Keratinocyte (primary cell): ENCODE data around the gene NTSR2. TPM values are rescaled to one million over a fixed set of nuclear protein-coding genes. Genes with fewer than 3 reads are reported as not detected.

Source experiments
- DNase-seq: peaks from one replicate; pipeline ENCODE4 v3.0.0-alpha.2; 2011; ENCODE audit warnings: low read depth, missing footprints, low spot score
- FAIRE-seq: peaks from 2 replicates; lab custom pipeline; 2011; peaks lifted over from hg19 to GRCh38; lab: Jason Lieb, UNC
- H2AFZ ChIP-seq: 2 replicates; pipeline ENCODE4 v1.6.0; 2012; ENCODE audit warnings: low read length, control low read depth, inconsistent platforms; ENCODE audit not compliant: control insufficient read depth
- H3K27ac ChIP-seq: 2 replicates; pipeline ENCODE4 v1.5.1; 2011; ENCODE audit warnings: low read length; ENCODE audit not compliant: control insufficient read depth, insufficient read depth
- H3K27me3 ChIP-seq: 3 replicates; pipeline ENCODE4 v1.6.0; 2011; ENCODE audit warnings: low read length; ENCODE audit not compliant: control insufficient read depth, insufficient read depth; ENCODE audit errors: extremely low read depth
- H3K36me3 ChIP-seq, 2 experiments: 2 replicates in 1 of 2; 3 replicates in 1 of 2; pipeline ENCODE4 v1.5.1; 2011; ENCODE audit warnings: low read length in 2 of 2, mild to moderate bottlenecking in 1 of 2; ENCODE audit not compliant: control insufficient read depth in 2 of 2, insufficient read depth in 2 of 2; ENCODE audit errors: extremely low read depth in 1 of 2
- H3K4me1 ChIP-seq: 3 replicates; pipeline ENCODE4 v1.5.1; 2011; ENCODE audit warnings: low read length; ENCODE audit not compliant: control insufficient read depth, insufficient read depth; ENCODE audit errors: extremely low read depth
- H3K4me2 ChIP-seq: 3 replicates; pipeline ENCODE4 v1.6.0; 2011; ENCODE audit warnings: low read depth, low read length; ENCODE audit not compliant: control insufficient read depth, insufficient read depth; ENCODE audit errors: extremely low read depth
- H3K4me3 ChIP-seq, 3 experiments: fragments of 200-600 bp in 1 of 3; sonication (generic) in 1 of 3; 2 replicates in 2 of 3; 3 replicates in 1 of 3; pipeline ENCODE4 v1.5.1; 2011 to 2016; ENCODE audit warnings: low read length in 3 of 3, mild to moderate bottlenecking in 3 of 3, control low read depth in 2 of 3, inconsistent platforms in 1 of 3, low read depth in 1 of 3, mixed read lengths in 1 of 3, mixed run types in 1 of 3, moderate library complexity in 1 of 3; ENCODE audit not compliant: control insufficient read depth in 2 of 3, insufficient read depth in 2 of 3; ENCODE audit errors: extremely low read depth in 1 of 3
- H3K79me2 ChIP-seq: 2 replicates; pipeline ENCODE4 v1.6.0; 2012; ENCODE audit warnings: low read length; ENCODE audit not compliant: control insufficient read depth, insufficient read depth
- H3K9ac ChIP-seq: 3 replicates; pipeline ENCODE4 v1.6.0; 2011; ENCODE audit warnings: low read length; ENCODE audit not compliant: control insufficient read depth, insufficient read depth; ENCODE audit errors: extremely low read depth
- H3K9me1 ChIP-seq: 3 replicates; pipeline ENCODE4 v1.6.0; 2011; ENCODE audit warnings: low read length; ENCODE audit not compliant: control insufficient read depth, insufficient read depth; ENCODE audit errors: extremely low read depth
- H3K9me3 ChIP-seq: 2 replicates; pipeline ENCODE4 v1.5.1; 2012; ENCODE audit warnings: low read depth, low read length; ENCODE audit not compliant: control insufficient read depth
- H4K20me1 ChIP-seq: 3 replicates; pipeline ENCODE4 v1.6.0; 2011; ENCODE audit warnings: low read length; ENCODE audit not compliant: control insufficient read depth, insufficient read depth; ENCODE audit errors: extremely low read depth
- EZH2 ChIP-seq: IDR thresholded peaks from one replicate; pipeline ENCODE4 v1.6.1; 2012; ENCODE audit warnings: inconsistent platforms, mild to moderate bottlenecking, low read length, moderate library complexity
- dilution Hi-C: fragments of 300-500 bp; cut with MboI; formaldehyde crosslinking; loops from one replicate; pipeline ENCODE4 v1.7.0; 2020; ENCODE audit warnings: low sequenced_read_pairs; ENCODE audit not compliant: extremely low pct_ligation_motif_present
- polyA plus RNA-seq, 5 experiments: library from polyadenylated mRNA; depleted of rRNA in 3 of 5; stranded (reverse) in 3 of 5; stranded (forward) in 1 of 5; unstranded in 1 of 5; fragments of >200 nt; gene quantifications; 1 replicate in 1 of 5; 2 replicates in 3 of 5; 3 replicates in 1 of 5; pipeline versions ENCODE4 v1.2.1 to v1.2.3, GENCODE V29; 2011 to 2012; ENCODE audit warnings: missing spikeins in 2 of 5, low read depth in 1 of 5, low replicate concordance in 1 of 5
- TF ChIP-seq, protein P1 (sequence below), 3 experiments: IDR thresholded peaks in 1 of 3; conservative IDR thresholded peaks in 1 of 3; optimal IDR thresholded peaks in 1 of 3; 2 replicates in 2 of 3; 3 replicates in 1 of 3; pipeline versions ENCODE3 to v1.5.1; 2011; ENCODE audit warnings: low read length in 3 of 3, mild to moderate bottlenecking in 3 of 3, moderate library complexity in 2 of 3, control low read depth in 1 of 3, inconsistent platforms in 1 of 3; ENCODE audit not compliant: insufficient read depth in 2 of 3; ENCODE audit errors: extremely low read depth in 1 of 3

The NTSR2 gene
- polyA plus RNA-seq, 1 donor (not counting 4 experiments of a cell fraction or from before 2014, with no cell fraction given): not detected

DNA sequence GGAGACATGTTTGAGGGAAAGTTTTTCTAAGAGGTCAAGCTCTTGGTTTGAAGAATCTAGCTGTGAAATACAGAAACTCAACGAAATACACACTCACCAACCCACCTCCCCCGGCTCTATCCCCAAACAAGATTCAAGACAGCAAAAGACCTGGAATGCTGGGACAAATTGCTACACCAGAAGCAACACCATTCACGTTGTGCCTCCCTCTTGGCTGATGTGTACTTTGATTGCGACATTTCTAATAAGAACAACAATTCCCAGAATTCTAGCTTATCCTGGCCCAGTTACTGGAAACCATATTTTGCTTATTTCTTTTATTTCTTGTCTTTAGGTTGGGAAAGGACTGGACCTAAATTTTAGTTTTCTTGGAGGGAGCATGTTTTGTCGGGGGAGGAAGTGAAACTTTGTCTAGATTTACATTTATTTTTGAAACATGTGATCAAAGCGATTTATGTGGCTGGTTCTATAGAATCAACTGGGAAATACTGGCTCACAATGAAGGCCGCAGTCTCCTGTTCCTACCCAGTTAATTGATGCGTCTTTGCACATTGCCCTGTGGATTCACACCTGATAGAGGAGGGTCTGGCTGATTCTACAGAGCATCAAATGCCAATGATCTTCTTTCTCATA, 46.8 kb upstream of the NTSR2 start:
- Histone ChIP-seq H2AFZ (no peak overlapping the region), H3K4me2 (no peak overlapping the region), H3K9ac (no peak overlapping the region), H3K9me3 (no peaks in the 10 kb centered on the region), H3K36me3 (no peaks in the 10 kb centered on the region), H3K9me1 (no peaks in the 10 kb centered on the region), H3K27ac (no peak overlapping the region), H3K27me3 (peaks cover 29% of the 10 kb centered on the region), H3K79me2 (no peaks in the 10 kb centered on the region), H4K20me1 (no peaks in the 10 kb centered on the region), H3K4me3 (no peak overlapping the region), H3K4me1 (peaks cover 10% of the 10 kb centered on the region)
- TF ChIP-seq, protein P1, sequence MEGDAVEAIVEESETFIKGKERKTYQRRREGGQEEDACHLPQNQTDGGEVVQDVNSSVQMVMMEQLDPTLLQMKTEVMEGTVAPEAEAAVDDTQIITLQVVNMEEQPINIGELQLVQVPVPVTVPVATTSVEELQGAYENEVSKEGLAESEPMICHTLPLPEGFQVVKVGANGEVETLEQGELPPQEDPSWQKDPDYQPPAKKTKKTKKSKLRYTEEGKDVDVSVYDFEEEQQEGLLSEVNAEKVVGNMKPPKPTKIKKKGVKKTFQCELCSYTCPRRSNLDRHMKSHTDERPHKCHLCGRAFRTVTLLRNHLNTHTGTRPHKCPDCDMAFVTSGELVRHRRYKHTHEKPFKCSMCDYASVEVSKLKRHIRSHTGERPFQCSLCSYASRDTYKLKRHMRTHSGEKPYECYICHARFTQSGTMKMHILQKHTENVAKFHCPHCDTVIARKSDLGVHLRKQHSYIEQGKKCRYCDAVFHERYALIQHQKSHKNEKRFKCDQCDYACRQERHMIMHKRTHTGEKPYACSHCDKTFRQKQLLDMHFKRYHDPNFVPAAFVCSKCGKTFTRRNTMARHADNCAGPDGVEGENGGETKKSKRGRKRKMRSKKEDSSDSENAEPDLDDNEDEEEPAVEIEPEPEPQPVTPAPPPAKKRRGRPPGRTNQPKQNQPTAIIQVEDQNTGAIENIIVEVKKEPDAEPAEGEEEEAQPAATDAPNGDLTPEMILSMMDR (optimal IDR thresholded peaks at IDR 0.05 in 1 of 3, IDR thresholded peaks at IDR 0.05 in 1 of 3, conservative IDR thresholded peaks at IDR 0.05 in 1 of 3; ENCODE audit: extremely low read depth in 1 of 3, insufficient read depth in 2 of 3, low read length in 3 of 3): no peak
- no peak for TF ChIP-seq EZH2
- FAIRE-seq (no peak), DNase-seq (no peak)
- dilution Hi-C loops: no loop called here

DNA sequence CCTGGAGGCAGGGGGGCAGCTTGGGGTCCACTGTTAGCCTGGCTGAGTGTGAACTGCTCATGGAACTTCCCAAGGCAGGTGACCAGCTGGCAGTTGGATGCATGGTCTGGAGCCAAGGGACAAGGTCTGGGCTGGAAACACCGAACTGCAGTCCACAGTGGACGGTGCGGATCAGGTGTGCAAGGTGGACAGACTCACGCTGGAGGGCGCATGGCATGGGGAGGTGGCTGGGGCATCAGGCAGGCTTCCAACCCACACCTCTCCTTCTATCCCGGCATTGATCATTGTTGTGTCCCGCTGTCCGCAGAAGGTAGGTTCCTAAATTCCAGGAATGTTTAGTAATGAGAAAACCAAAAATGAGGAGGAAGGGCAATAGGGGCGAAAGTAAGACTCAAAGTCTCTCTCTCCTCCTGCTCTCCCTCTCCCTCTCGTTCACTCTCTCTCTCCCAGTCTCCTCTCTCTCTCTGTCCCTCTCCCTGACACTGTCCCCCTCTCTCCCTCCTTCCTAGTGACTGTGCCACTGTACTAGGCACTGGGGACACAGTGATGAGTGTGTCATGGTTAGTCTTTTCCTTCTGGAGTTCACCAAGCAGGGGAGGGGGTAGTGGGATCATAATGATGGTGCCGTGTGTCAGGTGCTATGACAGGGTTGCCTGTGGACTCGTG, 46.1 kb upstream of the NTSR2 start:
- no peak for FAIRE-seq
- H3K27ac ChIP-seq: no peak overlapping the region
- no peak overlapping the region for H2AFZ ChIP-seq

More for the DNA sequence above, 46.1 kb upstream of the NTSR2 start:
- Histone ChIP-seq H3K9me1 (no peaks in the 10 kb centered on the region), H3K4me2 (no peak overlapping the region), H3K9me3 (no peaks in the 10 kb centered on the region), H3K9ac (no peak overlapping the region), H3K79me2 (no peaks in the 10 kb centered on the region), H3K36me3 (no peaks in the 10 kb centered on the region), H3K27me3 (peaks cover 23% of the 10 kb centered on the region), H3K4me3 (no peak overlapping the region), H4K20me1 (no peaks in the 10 kb centered on the region), H3K4me1 (peaks cover 10% of the 10 kb centered on the region)
- no peak for DNase-seq
- TF ChIP-seq EZH2: no peak
- TF ChIP-seq, protein P1 (optimal IDR thresholded peaks at IDR 0.05 in 1 of 3, IDR thresholded peaks at IDR 0.05 in 1 of 3, conservative IDR thresholded peaks at IDR 0.05 in 1 of 3; ENCODE audit: extremely low read depth in 1 of 3, insufficient read depth in 2 of 3, low read length in 3 of 3): no peak
- dilution Hi-C loops: no loop called here
